HG03066 (cell line): ENCODE measurements around the gene ECI1.
A peak's percentile ranks its signal among the peaks of the same experiment; 100 is the strongest.

Source experiments
- ATAC-seq: cut with Tn5 transposase; IDR thresholded peaks from one replicate; pipeline ENCODE4 v1.9.1; 2021; ENCODE audit warnings: low read depth; ENCODE audit not compliant: unreplicated experiment

Gene ECI1

GRCh38 chr16:2235234-2235651 is 16.1 kb downstream of the ECI1 start:
- ATAC-seq = no peak

GRCh38 chr16:2234813-2235170 is 16.6 kb downstream of the ECI1 start:
- ATAC-seq = no peak

GRCh38 chr16:2233872-2234812 is 17.2 kb downstream of the ECI1 start:
- ATAC-seq = no peak

GRCh38 chr16:2233046-2233775 is 18.2 kb downstream of the ECI1 start:
- no peak for ATAC-seq

GRCh38 chr16:2232094-2232990 is 19.0 kb downstream of the ECI1 start:
- no peak for ATAC-seq

- ATAC-seq = no peak
These were observed 20.1 kb downstream of the ECI1 start for GRCh38 chr16:2231016-2231931.

- no peak for ATAC-seq
These were observed 21.0 kb downstream of the ECI1 start for GRCh38 chr16:2230376-2230775.

- no peak for ATAC-seq
These were observed 21.6 kb downstream of the ECI1 start for GRCh38 chr16:2229632-2230250.

GRCh38 chr16:2229091-2229490 is 22.3 kb downstream of the ECI1 start:
- ATAC-seq = no peak

GRCh38 chr16:2228161-2228824 is 23.1 kb downstream of the ECI1 start:
- ATAC-seq = no peak

- ATAC-seq = no peak
These were observed 24.5 kb downstream of the ECI1 start for GRCh38 chr16:2226918-2227317.

- ATAC-seq = no peak
These were observed 25.1 kb downstream of the ECI1 start for GRCh38 chr16:2226245-2226793.

GRCh38 chr16:2223942-2224486 is 27.4 kb downstream of the ECI1 start:
- ATAC-seq = peak; percentile 10

- peak; percentile 86 for ATAC-seq
These were observed 28.0 kb downstream of the ECI1 start, which contains the start of gene E4F1 for GRCh38 chr16:2223221-2223941. TSS of gene E4F1 (plus strand) at chr16:2223591. CDS start at chr16:2223614, 23 bp downstream.

GRCh38 chr16:2216330-2216729 is 35.1 kb downstream of the ECI1 start:
- ATAC-seq = no peak

GRCh38 chr16:2214719-2214968 is 36.7 kb downstream of the ECI1 start, which contains the start of gene PGP:
TSS of gene PGP (minus strand) at chr16:2214840. CDS start at chr16:2214777, 63 bp downstream.
- peak; percentile 86 for ATAC-seq
